NCI-H1105 treated with DMSO at 0.1 percent for 48 hours (cell line): ENCODE measurements around the gene SHROOM3.
"Not testable (repeated sequence)": the region's sequence is repeated elsewhere in the genome, so short reads cannot be mapped to it uniquely, and the experiment has no call there.

Source experiments
- DNase-seq: peaks from one replicate; lab custom pipeline; 2025; lab: John Stamatoyannopoulos, UW

SHROOM3 gene

GRCh38 chr4:76697129-76697803, 262.2 kb downstream of the SHROOM3 start:
- DNase-seq, result no peak

GRCh38 chr4:76698141-76698540, 263.1 kb downstream of the SHROOM3 start:
- DNase-seq, result no peak

GRCh38 chr4:76699751-76700310, 264.8 kb downstream of the SHROOM3 start:
- DNase-seq, result no peak

- no peak for DNase-seq
These were observed 267.6 kb downstream of the SHROOM3 start for GRCh38 chr4:76702440-76703122.

- no peak for DNase-seq
These were observed 268.1 kb downstream of the SHROOM3 start for GRCh38 chr4:76703123-76703490.

GRCh38 chr4:76703676-76704075, 268.6 kb downstream of the SHROOM3 start:
- no peak for DNase-seq

- DNase-seq, result no peak
These were observed 269.3 kb downstream of the SHROOM3 start for GRCh38 chr4:76704133-76704881.

GRCh38 chr4:76705472-76705871, 270.4 kb downstream of the SHROOM3 start:
- DNase-seq, result no peak

GRCh38 chr4:76706581-76706980, 271.6 kb downstream of the SHROOM3 start:
- DNase-seq, result no peak

- DNase-seq, result no peak
These were observed 274.1 kb downstream of the SHROOM3 start for GRCh38 chr4:76708971-76709771.

GRCh38 chr4:76709772-76710090, 274.7 kb downstream of the SHROOM3 start:
- DNase-seq, result no peak

- no peak for DNase-seq
These were observed 277.5 kb downstream of the SHROOM3 start for GRCh38 chr4:76712564-76712963.

- DNase-seq, result no peak
These were observed 279.2 kb downstream of the SHROOM3 start for GRCh38 chr4:76714226-76714625.

GRCh38 chr4:76716020-76716419, 281.0 kb downstream of the SHROOM3 start:
- no peak for DNase-seq

- no peak for DNase-seq
These were observed 281.6 kb downstream of the SHROOM3 start for GRCh38 chr4:76716658-76717057.

- no peak for DNase-seq
These were observed 282.4 kb downstream of the SHROOM3 start for GRCh38 chr4:76717431-76717830.

- no peak for DNase-seq
These were observed 283.0 kb downstream of the SHROOM3 start for GRCh38 chr4:76718021-76718420.

- no peak for DNase-seq
These were observed 283.8 kb downstream of the SHROOM3 start for GRCh38 chr4:76718831-76719230.

GRCh38 chr4:76720121-76720520, 285.1 kb downstream of the SHROOM3 start:
- no peak for DNase-seq

- not testable (repeated sequence) for DNase-seq
These were observed 287.1 kb downstream of the SHROOM3 start for GRCh38 chr4:76722146-76722545.

- DNase-seq, result no peak
These were observed 287.8 kb downstream of the SHROOM3 start for GRCh38 chr4:76722838-76723237.

GRCh38 chr4:76723373-76723772, 288.3 kb downstream of the SHROOM3 start:
- DNase-seq, result no peak
